ENCODE results near the gene GDPD2.

GDPD2 gene

DNA sequence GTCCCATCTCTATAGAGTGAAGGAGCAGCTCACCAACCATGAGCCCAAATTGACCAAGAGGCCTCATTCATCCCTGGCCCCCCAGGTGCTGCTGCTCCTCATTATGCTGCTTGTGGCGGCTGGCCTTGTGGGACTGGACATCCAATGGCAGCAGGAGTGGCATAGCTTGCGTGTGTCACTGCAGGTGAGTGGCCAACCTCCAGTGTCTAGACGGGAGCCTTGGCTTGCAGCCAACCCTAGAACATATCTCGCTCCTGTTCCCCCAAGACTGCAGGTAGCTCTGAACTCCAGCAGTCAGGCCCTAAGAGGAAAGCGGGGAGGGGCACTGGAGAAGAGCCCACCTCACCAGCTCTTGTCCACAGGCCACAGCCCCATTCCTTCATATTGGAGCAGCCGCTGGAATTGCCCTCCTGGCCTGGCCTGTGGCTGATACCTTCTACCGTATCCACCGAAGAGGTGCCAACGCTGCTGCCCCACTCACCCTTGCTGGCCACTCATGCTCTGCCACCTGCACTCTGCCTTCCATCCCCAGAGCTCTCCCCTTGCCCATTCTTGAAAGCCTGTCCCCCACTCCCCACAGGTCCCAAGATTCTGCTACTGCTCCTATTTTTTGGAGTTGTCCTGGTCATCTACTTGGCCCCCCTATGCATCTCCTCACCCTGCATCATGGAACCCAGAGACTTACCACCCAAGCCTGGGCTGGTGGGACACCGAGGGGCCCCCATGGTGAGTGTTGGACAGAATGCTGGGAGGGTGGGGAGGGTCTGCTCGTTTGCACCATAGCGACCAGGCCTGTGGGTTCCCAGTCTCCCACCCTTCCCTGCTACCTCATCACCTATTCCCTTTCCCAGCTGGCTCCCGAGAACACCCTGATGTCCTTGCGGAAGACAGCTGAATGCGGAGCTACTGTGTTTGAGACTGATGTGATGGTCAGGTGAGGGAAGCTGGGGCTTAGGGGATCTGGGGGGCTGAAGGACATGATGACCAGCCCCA, 3.5 kb downstream of the GDPD2 start:
- no peak overlapping the region for H3K27ac ChIP-seq (ENCODE audit: low read depth, low read length)
- no peaks in the 10 kb centered on the region for H3K9me3 ChIP-seq (ENCODE audit: low read length)
- no peaks in the 10 kb centered on the region for H3K36me3 ChIP-seq (ENCODE audit: insufficient read depth, low read length)

DNA sequence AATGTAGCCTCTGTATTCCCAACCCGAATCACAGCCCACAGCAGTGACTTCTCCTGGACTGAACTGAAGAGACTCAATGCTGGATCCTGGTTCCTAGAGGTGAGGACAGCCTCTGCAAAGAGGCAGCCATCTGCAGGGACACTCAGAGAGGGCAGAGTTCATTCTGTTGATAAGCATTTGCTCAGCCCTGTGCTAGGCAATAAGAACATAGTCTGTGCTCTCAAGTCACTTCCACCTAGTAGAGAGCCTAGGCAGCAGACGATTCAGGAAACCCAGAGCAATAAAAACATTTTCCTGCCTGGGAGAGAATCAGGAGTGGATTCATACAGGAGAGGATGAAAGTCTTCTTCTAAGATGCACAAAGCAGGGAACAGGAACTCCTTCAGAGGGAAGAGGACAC, 4.3 kb downstream of the GDPD2 start:
- Histone ChIP-seq H3K27me3 (ENCODE audit: control insufficient read depth in 1 of 2, insufficient read depth in 2 of 2, low read length in 2 of 2) (peaks cover 0 to 9% of the 10 kb centered on the region in 2 donors), H3K9me3 (ENCODE audit: low read length) (no peaks in the 10 kb centered on the region), H3K4me1 (ENCODE audit: insufficient read depth, low read length) (no peaks in the 10 kb centered on the region), H3K9ac (ENCODE audit: low read length) (no peak overlapping the region), H3K4me3 (ENCODE audit: low read depth in 1 of 2, low read length in 2 of 2) (no peak overlapping the region), H3K36me3 (ENCODE audit: insufficient read depth, low read length) (no peaks in the 10 kb centered on the region), H3K27ac (ENCODE audit: low read depth, low read length) (no peak overlapping the region)

More for the DNA sequence above, 3.5 kb downstream of the GDPD2 start:
- H3K27me3 ChIP-seq (ENCODE audit: control insufficient read depth in 1 of 2, insufficient read depth in 2 of 2, low read length in 2 of 2): peaks cover 0 to 13% of the 10 kb centered on the region in 2 donors
- H3K4me3 ChIP-seq (ENCODE audit: low read depth in 1 of 2, low read length in 2 of 2): no peak overlapping the region
- H3K4me1 ChIP-seq (ENCODE audit: insufficient read depth, low read length): no peaks in the 10 kb centered on the region
- no peak overlapping the region for H3K9ac ChIP-seq (ENCODE audit: low read length)

DNA sequence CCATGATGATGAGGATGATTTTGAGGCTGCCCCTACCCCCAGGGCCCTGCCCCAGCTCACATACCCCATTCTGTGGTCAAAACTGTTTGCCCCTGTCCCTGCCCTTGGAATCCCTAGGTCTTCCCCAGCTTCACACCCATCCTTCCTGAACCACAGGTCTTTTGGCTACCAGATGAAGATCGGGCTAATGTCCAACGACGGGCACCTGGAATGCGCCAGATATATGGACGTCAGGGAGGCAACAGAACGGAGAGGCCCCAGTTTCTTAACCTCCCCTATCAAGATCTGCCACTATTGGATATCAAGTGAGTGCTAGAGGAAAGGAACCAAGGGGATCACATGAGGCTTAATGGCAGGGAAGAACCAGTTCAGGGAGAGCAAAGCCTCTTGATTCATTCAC, 6.6 kb downstream of the GDPD2 start:
- H3K9me3 ChIP-seq (ENCODE audit: low read length): no peaks in the 10 kb centered on the region
- H3K9ac ChIP-seq (ENCODE audit: low read length): no peak overlapping the region
- peaks cover under 1% of the 10 kb centered on the region for H3K4me1 ChIP-seq (ENCODE audit: insufficient read depth, low read length)
- H3K4me3 ChIP-seq (ENCODE audit: low read depth in 1 of 2, low read length in 2 of 2): no peak overlapping the region
- peaks cover 0 to 4% of the 10 kb centered on the region in 2 donors for H3K27me3 ChIP-seq (ENCODE audit: control insufficient read depth in 1 of 2, insufficient read depth in 2 of 2, low read length in 2 of 2)
- H3K36me3 ChIP-seq (ENCODE audit: insufficient read depth, low read length): no peaks in the 10 kb centered on the region
- no peak overlapping the region for H3K27ac ChIP-seq (ENCODE audit: low read depth, low read length)

DNA sequence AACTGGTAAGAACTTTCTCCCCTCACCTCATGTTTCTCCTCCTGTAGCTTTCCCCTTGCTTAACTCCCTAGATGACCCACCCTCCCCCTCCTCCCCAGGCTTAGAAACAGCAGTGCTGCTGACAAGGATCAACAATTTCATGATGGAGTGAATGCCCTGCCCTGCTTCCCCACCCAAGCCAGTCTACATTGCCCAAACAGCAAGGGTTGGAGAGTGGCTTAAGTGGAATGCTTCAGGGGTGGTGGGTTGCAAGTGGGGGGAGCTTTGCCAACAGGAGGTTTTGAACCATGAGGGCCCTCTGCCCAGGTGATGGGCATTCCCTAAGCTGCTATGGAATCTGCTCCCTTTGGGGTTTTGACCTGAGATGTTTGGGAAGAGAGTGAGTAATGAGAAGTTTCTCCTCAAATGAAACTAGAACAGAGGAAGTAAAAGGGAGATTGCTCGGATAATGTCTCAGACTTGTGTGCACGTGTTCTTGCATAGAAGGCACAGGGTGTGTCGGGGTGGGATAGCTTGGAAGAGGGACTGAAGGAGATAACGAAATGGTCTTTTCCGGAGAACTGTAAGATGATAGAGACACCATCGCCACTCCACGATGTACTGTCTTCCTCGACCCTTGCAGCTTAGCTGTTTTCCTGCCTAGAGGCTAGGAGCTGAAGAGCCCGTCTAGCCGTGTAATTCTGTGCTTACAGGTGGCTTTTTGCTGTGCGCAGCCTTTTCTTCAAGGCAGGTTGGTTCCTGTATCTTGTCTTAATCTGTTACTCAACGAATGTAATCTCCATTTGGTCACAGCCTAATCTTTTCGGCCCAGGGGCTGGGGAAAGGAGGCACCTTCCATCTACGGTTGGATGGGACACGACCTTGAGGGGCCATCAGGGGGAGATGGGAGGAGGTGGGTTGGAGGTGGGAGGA, 10.1 kb downstream of the GDPD2 start:
- Histone ChIP-seq H3K4me1 (ENCODE audit: insufficient read depth, low read length) (peaks cover 5% of the 10 kb centered on the region), H3K9ac (ENCODE audit: low read length) (no peak overlapping the region), H3K4me3 (ENCODE audit: low read depth in 1 of 2, low read length in 2 of 2) (peak overlapping the region; percentile 49 to 78), H3K27ac (ENCODE audit: low read depth, low read length) (no peak overlapping the region), H3K27me3 (ENCODE audit: control insufficient read depth in 1 of 2, insufficient read depth in 2 of 2, low read length in 2 of 2) (peaks cover 0 to 13% of the 10 kb centered on the region in 2 donors), H3K36me3 (ENCODE audit: insufficient read depth, low read length) (no peaks in the 10 kb centered on the region), H3K9me3 (ENCODE audit: low read length) (no peaks in the 10 kb centered on the region)

DNA sequence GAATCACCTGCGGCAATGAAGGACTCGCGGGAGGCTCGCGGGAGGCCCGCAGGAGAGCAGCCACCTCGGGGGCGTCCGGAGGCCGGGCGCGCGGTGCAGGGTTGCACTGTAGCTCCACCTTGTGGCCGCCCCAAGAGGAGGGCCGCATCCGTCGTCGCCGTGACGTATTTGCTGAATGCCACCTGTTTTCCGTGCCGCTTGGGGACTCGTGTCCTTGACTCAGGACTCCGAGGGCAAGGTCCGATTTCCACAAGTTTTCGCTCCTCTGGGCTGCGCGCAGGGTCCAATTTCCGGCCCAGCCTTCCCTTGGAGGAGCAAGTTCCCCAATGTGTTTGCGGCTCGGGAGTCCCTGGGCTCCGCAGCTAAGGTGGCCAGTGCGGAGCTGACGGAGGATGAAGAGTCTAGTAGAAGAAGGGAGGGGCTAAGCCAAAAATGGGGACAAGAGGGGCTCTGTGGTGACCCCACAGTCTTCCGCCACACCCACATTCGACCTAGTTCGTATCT, 10.8 kb downstream of the GDPD2 start:
- Histone ChIP-seq H3K27ac (ENCODE audit: low read depth, low read length) (no peak overlapping the region), H3K9me3 (ENCODE audit: low read length) (no peaks in the 10 kb centered on the region), H3K27me3 (ENCODE audit: control insufficient read depth in 1 of 2, insufficient read depth in 2 of 2, low read length in 2 of 2) (peaks cover 0 to 13% of the 10 kb centered on the region in 2 donors), H3K4me3 (ENCODE audit: low read depth in 1 of 2, low read length in 2 of 2) (peak overlapping the region; percentile 49 to 78), H3K36me3 (ENCODE audit: insufficient read depth, low read length) (no peaks in the 10 kb centered on the region), H3K4me1 (ENCODE audit: insufficient read depth, low read length) (peaks cover 5% of the 10 kb centered on the region), H3K9ac (ENCODE audit: low read length) (peak overlapping the region; percentile 39)

DNA sequence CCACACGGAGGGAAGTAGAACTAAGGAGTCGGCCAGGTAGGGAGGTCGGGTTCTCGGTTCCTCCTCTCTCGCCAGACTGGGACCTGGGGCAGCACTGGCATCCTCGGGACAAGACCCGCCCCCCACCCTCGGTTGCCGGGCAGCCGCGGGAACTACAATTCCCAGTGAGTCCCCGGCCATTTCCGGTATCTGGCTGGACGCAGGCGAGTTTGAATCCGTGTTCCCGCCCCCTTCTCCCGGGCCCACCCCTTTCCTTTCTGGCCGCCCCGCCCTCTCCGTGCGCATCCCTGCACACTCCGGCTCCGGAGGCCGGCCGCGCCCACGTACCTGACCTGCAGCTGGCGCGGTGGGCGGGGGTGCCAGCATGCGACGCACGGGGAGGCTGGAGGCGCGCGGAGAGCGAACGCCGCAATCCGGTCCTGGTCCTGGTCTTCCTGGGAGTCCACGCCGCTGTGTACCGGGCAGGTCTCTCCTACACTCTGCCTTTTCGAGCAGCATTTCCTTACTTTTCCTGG, 11.3 kb downstream of the GDPD2 start:
- Histone ChIP-seq H3K9ac (ENCODE audit: low read length) (peak overlapping the region; percentile 39), H3K4me3 (ENCODE audit: low read depth in 1 of 2, low read length in 2 of 2) (peak overlapping the region; percentile 49 to 78), H3K36me3 (ENCODE audit: insufficient read depth, low read length) (no peaks in the 10 kb centered on the region), H3K4me1 (ENCODE audit: insufficient read depth, low read length) (peaks cover 5% of the 10 kb centered on the region), H3K9me3 (ENCODE audit: low read length) (no peaks in the 10 kb centered on the region), H3K27ac (ENCODE audit: low read depth, low read length) (no peak overlapping the region), H3K27me3 (ENCODE audit: control insufficient read depth in 1 of 2, insufficient read depth in 2 of 2, low read length in 2 of 2) (peaks cover 0 to 13% of the 10 kb centered on the region in 2 donors)

DNA sequence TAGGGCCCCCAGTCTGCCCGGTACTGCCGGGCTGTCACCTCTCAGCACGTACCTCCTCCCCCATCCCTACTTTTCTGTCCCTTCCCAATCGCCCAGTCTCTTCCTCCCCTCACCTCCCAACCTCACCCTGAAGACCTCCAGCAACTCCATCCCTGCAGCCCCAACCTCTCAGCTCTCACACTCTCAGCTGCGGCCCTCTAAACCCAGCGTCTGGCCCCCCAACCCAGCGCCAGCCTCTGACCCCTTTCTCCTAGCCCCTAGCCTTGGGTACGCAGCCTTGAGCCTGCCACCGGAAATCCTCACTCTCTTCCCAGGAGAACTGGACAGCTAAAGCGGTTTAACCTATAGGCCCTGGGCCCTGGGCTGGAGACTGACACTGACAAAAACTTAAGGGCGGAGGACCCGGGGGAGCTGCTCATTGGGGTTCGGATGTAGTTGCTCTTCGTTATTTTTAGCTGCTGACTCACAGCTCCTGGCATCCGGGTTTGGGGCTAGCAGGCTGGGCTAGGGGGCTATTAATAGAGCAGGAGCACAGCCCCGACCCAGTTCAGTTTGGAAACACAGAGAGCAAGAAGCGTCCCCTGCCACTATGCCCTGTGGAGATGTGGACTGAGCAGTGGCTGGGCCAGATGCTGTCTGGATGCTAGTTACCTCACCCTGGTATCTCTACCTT, 11.9 kb downstream of the GDPD2 start:
- Histone ChIP-seq H3K27ac (ENCODE audit: low read depth, low read length) (no peak overlapping the region), H3K4me3 (ENCODE audit: low read depth in 1 of 2, low read length in 2 of 2) (peak overlapping the region; percentile 49 to 78)

DNA sequence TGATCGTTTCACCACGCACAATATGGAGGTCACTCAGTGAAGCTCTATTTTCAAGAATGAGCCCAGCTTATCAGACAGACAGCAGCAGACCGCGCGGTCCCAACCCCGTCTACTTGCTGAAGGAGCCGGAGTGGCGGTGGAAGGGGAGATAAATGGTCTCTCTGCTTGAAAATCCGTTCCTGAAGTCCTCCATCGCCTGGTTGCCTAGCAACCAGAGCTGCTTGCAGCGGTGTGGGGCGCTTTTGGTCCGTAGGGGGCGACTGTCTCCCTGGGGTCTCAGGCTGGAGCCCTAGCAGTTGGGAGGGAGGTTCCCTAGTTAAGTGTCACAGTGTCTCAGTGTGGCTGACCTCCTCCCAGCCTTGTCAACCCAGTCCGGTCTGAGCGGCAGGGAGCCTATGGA, 13.2 kb downstream of the GDPD2 start:
- H3K9me3 ChIP-seq (ENCODE audit: low read length): no peaks in the 10 kb centered on the region
- H3K4me3 ChIP-seq (ENCODE audit: low read depth in 1 of 2, low read length in 2 of 2): no peak overlapping the region
- H3K36me3 ChIP-seq (ENCODE audit: insufficient read depth, low read length): no peaks in the 10 kb centered on the region
- H3K27ac ChIP-seq (ENCODE audit: low read depth, low read length): no peak overlapping the region
- H3K4me1 ChIP-seq (ENCODE audit: insufficient read depth, low read length): peaks cover 5% of the 10 kb centered on the region
- no peak overlapping the region for H3K9ac ChIP-seq (ENCODE audit: low read length)
- peaks cover 0 to 18% of the 10 kb centered on the region in 2 donors for H3K27me3 ChIP-seq (ENCODE audit: control insufficient read depth in 1 of 2, insufficient read depth in 2 of 2, low read length in 2 of 2)

More for the DNA sequence above, 11.9 kb downstream of the GDPD2 start:
- Histone ChIP-seq H3K4me1 (ENCODE audit: insufficient read depth, low read length) (peaks cover 5% of the 10 kb centered on the region), H3K9me3 (ENCODE audit: low read length) (no peaks in the 10 kb centered on the region), H3K9ac (ENCODE audit: low read length) (no peak overlapping the region), H3K27me3 (ENCODE audit: control insufficient read depth in 1 of 2, insufficient read depth in 2 of 2, low read length in 2 of 2) (peaks cover 0 to 13% of the 10 kb centered on the region in 2 donors), H3K36me3 (ENCODE audit: insufficient read depth, low read length) (no peaks in the 10 kb centered on the region)

- Histone ChIP-seq H3K27me3 (ENCODE audit: control insufficient read depth in 1 of 2, insufficient read depth in 2 of 2, low read length in 2 of 2) (peaks cover 0 to 22% of the 10 kb centered on the region in 2 donors), H3K27ac (ENCODE audit: low read depth, low read length) (no peak overlapping the region), H3K4me1 (ENCODE audit: insufficient read depth, low read length) (peaks cover 5% of the 10 kb centered on the region), H3K9ac (ENCODE audit: low read length) (no peak overlapping the region), H3K4me3 (ENCODE audit: low read depth in 1 of 2, low read length in 2 of 2) (no peak overlapping the region), H3K9me3 (ENCODE audit: low read length) (no peaks in the 10 kb centered on the region), H3K36me3 (ENCODE audit: insufficient read depth, low read length) (no peaks in the 10 kb centered on the region)
Measured at GRCh38 chrX:70437011-70437410, 13.9 kb downstream of the GDPD2 start.

- no peak overlapping the region for H3K4me3 ChIP-seq (ENCODE audit: low read depth in 1 of 2, low read length in 2 of 2)
- H3K27ac ChIP-seq (ENCODE audit: low read depth, low read length): no peak overlapping the region
- no peak overlapping the region for H3K9ac ChIP-seq (ENCODE audit: low read length)
- peaks cover 5% of the 10 kb centered on the region for H3K4me1 ChIP-seq (ENCODE audit: insufficient read depth, low read length)
- no peaks in the 10 kb centered on the region for H3K36me3 ChIP-seq (ENCODE audit: insufficient read depth, low read length)
- no peaks in the 10 kb centered on the region for H3K9me3 ChIP-seq (ENCODE audit: low read length)
- H3K27me3 ChIP-seq (ENCODE audit: control insufficient read depth in 1 of 2, insufficient read depth in 2 of 2, low read length in 2 of 2): peaks cover 0 to 25% of the 10 kb centered on the region in 2 donors
Measured at GRCh38 chrX:70437921-70438665, 15.0 kb downstream of the GDPD2 start.
